Keratinocyte (primary cell): ENCODE results near the gene CHML. TPM values are rescaled to one million over a fixed set of nuclear protein-coding genes. Genes with fewer than 3 reads are reported as not detected.

Experiments used
- DNase-seq: peaks from one replicate; pipeline ENCODE4 v3.0.0-alpha.2; 2011; ENCODE audit warnings: low read depth, missing footprints, low spot score
- FAIRE-seq: peaks from 2 replicates; lab custom pipeline; 2011; peaks lifted over from hg19 to GRCh38; lab: Jason Lieb, UNC
- H2AFZ ChIP-seq: 2 replicates; pipeline ENCODE4 v1.6.0; 2012; ENCODE audit warnings: low read length, control low read depth, inconsistent platforms; ENCODE audit not compliant: control insufficient read depth
- H3K27ac ChIP-seq: 2 replicates; pipeline ENCODE4 v1.5.1; 2011; ENCODE audit warnings: low read length; ENCODE audit not compliant: control insufficient read depth, insufficient read depth
- H3K27me3 ChIP-seq: 3 replicates; pipeline ENCODE4 v1.6.0; 2011; ENCODE audit warnings: low read length; ENCODE audit not compliant: control insufficient read depth, insufficient read depth; ENCODE audit errors: extremely low read depth
- H3K36me3 ChIP-seq, 2 experiments: 2 replicates in 1 of 2; 3 replicates in 1 of 2; pipeline ENCODE4 v1.5.1; 2011; ENCODE audit warnings: low read length in 2 of 2, mild to moderate bottlenecking in 1 of 2; ENCODE audit not compliant: control insufficient read depth in 2 of 2, insufficient read depth in 2 of 2; ENCODE audit errors: extremely low read depth in 1 of 2
- H3K4me1 ChIP-seq: 3 replicates; pipeline ENCODE4 v1.5.1; 2011; ENCODE audit warnings: low read length; ENCODE audit not compliant: control insufficient read depth, insufficient read depth; ENCODE audit errors: extremely low read depth
- H3K4me2 ChIP-seq: 3 replicates; pipeline ENCODE4 v1.6.0; 2011; ENCODE audit warnings: low read depth, low read length; ENCODE audit not compliant: control insufficient read depth, insufficient read depth; ENCODE audit errors: extremely low read depth
- H3K4me3 ChIP-seq, 3 experiments: fragments of 200-600 bp in 1 of 3; sonication (generic) in 1 of 3; 2 replicates in 2 of 3; 3 replicates in 1 of 3; pipeline ENCODE4 v1.5.1; 2011 to 2016; ENCODE audit warnings: low read length in 3 of 3, mild to moderate bottlenecking in 3 of 3, control low read depth in 2 of 3, inconsistent platforms in 1 of 3, low read depth in 1 of 3, mixed read lengths in 1 of 3, mixed run types in 1 of 3, moderate library complexity in 1 of 3; ENCODE audit not compliant: control insufficient read depth in 2 of 3, insufficient read depth in 2 of 3; ENCODE audit errors: extremely low read depth in 1 of 3
- H3K79me2 ChIP-seq: 2 replicates; pipeline ENCODE4 v1.6.0; 2012; ENCODE audit warnings: low read length; ENCODE audit not compliant: control insufficient read depth, insufficient read depth
- H3K9ac ChIP-seq: 3 replicates; pipeline ENCODE4 v1.6.0; 2011; ENCODE audit warnings: low read length; ENCODE audit not compliant: control insufficient read depth, insufficient read depth; ENCODE audit errors: extremely low read depth
- H3K9me1 ChIP-seq: 3 replicates; pipeline ENCODE4 v1.6.0; 2011; ENCODE audit warnings: low read length; ENCODE audit not compliant: control insufficient read depth, insufficient read depth; ENCODE audit errors: extremely low read depth
- H3K9me3 ChIP-seq: 2 replicates; pipeline ENCODE4 v1.5.1; 2012; ENCODE audit warnings: low read depth, low read length; ENCODE audit not compliant: control insufficient read depth
- H4K20me1 ChIP-seq: 3 replicates; pipeline ENCODE4 v1.6.0; 2011; ENCODE audit warnings: low read length; ENCODE audit not compliant: control insufficient read depth, insufficient read depth; ENCODE audit errors: extremely low read depth
- EZH2 ChIP-seq: IDR thresholded peaks from one replicate; pipeline ENCODE4 v1.6.1; 2012; ENCODE audit warnings: inconsistent platforms, mild to moderate bottlenecking, low read length, moderate library complexity
- dilution Hi-C: fragments of 300-500 bp; cut with MboI; formaldehyde crosslinking; loops from one replicate; pipeline ENCODE4 v1.7.0; 2020; ENCODE audit warnings: low sequenced_read_pairs; ENCODE audit not compliant: extremely low pct_ligation_motif_present
- polyA plus RNA-seq, 5 experiments: library from polyadenylated mRNA; depleted of rRNA in 3 of 5; stranded (reverse) in 3 of 5; stranded (forward) in 1 of 5; unstranded in 1 of 5; fragments of >200 nt; gene quantifications; 1 replicate in 1 of 5; 2 replicates in 3 of 5; 3 replicates in 1 of 5; pipeline versions ENCODE4 v1.2.1 to v1.2.3, GENCODE V29; 2011 to 2012; ENCODE audit warnings: missing spikeins in 2 of 5, low read depth in 1 of 5, low replicate concordance in 1 of 5
- TF ChIP-seq, protein P1 (sequence below), 3 experiments: IDR thresholded peaks in 1 of 3; conservative IDR thresholded peaks in 1 of 3; optimal IDR thresholded peaks in 1 of 3; 2 replicates in 2 of 3; 3 replicates in 1 of 3; pipeline versions ENCODE3 to v1.5.1; 2011; ENCODE audit warnings: low read length in 3 of 3, mild to moderate bottlenecking in 3 of 3, moderate library complexity in 2 of 3, control low read depth in 1 of 3, inconsistent platforms in 1 of 3; ENCODE audit not compliant: insufficient read depth in 2 of 3; ENCODE audit errors: extremely low read depth in 1 of 3

The CHML gene
- polyA plus RNA-seq, 1 donor (not counting 4 experiments of a cell fraction or from before 2014, with no cell fraction given), result 8.3 TPM

GRCh38 chr1:241607497-241607896 lies 32.7 kb downstream of the CHML start:
- no peak for TF ChIP-seq EZH2
- TF ChIP-seq, protein P1, sequence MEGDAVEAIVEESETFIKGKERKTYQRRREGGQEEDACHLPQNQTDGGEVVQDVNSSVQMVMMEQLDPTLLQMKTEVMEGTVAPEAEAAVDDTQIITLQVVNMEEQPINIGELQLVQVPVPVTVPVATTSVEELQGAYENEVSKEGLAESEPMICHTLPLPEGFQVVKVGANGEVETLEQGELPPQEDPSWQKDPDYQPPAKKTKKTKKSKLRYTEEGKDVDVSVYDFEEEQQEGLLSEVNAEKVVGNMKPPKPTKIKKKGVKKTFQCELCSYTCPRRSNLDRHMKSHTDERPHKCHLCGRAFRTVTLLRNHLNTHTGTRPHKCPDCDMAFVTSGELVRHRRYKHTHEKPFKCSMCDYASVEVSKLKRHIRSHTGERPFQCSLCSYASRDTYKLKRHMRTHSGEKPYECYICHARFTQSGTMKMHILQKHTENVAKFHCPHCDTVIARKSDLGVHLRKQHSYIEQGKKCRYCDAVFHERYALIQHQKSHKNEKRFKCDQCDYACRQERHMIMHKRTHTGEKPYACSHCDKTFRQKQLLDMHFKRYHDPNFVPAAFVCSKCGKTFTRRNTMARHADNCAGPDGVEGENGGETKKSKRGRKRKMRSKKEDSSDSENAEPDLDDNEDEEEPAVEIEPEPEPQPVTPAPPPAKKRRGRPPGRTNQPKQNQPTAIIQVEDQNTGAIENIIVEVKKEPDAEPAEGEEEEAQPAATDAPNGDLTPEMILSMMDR (optimal IDR thresholded peaks at IDR 0.05 in 1 of 3, IDR thresholded peaks at IDR 0.05 in 1 of 3, conservative IDR thresholded peaks at IDR 0.05 in 1 of 3; ENCODE audit: extremely low read depth in 1 of 3, insufficient read depth in 2 of 3, low read length in 3 of 3), result no peak
- peaks cover 75% of the 10 kb centered on the region for H3K4me1 ChIP-seq
- H2AFZ ChIP-seq, result no peak overlapping the region
- dilution Hi-C loops, result loop anchor here (25.0 kb wide), 1 partner anchor 230 kb away; the partner anchor contains the start of gene EXO1
- no peak for FAIRE-seq
- H4K20me1 ChIP-seq, result no peaks in the 10 kb centered on the region
- H3K27me3 ChIP-seq, result no peaks in the 10 kb centered on the region
- H3K9me1 ChIP-seq, result no peaks in the 10 kb centered on the region
- DNase-seq, result no peak
- H3K79me2 ChIP-seq, result no peaks in the 10 kb centered on the region
- peak overlapping the region; percentile 63 for H3K9ac ChIP-seq
- H3K27ac ChIP-seq, result peak overlapping the region; percentile 93
- no peak overlapping the region for H3K4me2 ChIP-seq
- H3K36me3 ChIP-seq, result peaks cover 2 to 5% of the 10 kb centered on the region in 2 experiments
- no peaks in the 10 kb centered on the region for H3K9me3 ChIP-seq
- no peak overlapping the region for H3K4me3 ChIP-seq

- dilution Hi-C loops, result loop anchor here (25.0 kb wide), 1 partner anchor 231 kb away; the partner anchor contains the start of gene EXO1
- Histone ChIP-seq H2AFZ (no peak overlapping the region), H3K4me3 (no peak overlapping the region), H3K79me2 (no peaks in the 10 kb centered on the region), H3K27me3 (no peaks in the 10 kb centered on the region), H3K9me1 (no peaks in the 10 kb centered on the region), H3K27ac (peak overlapping the region; percentile 93), H3K4me2 (peak overlapping the region; percentile 67), H3K9me3 (no peaks in the 10 kb centered on the region), H3K9ac (peak overlapping the region; percentile 63), H4K20me1 (no peaks in the 10 kb centered on the region), H3K36me3 (peaks cover 2 to 8% of the 10 kb centered on the region in 2 experiments), H3K4me1 (peaks cover 67% of the 10 kb centered on the region)
- TF ChIP-seq EZH2, result no peak
- TF ChIP-seq, protein P1 (optimal IDR thresholded peaks at IDR 0.05 in 1 of 3, IDR thresholded peaks at IDR 0.05 in 1 of 3, conservative IDR thresholded peaks at IDR 0.05 in 1 of 3; ENCODE audit: extremely low read depth in 1 of 3, insufficient read depth in 2 of 3, low read length in 3 of 3), result no peak
- FAIRE-seq, result no peak
- no peak for DNase-seq
These were observed 33.6 kb downstream of the CHML start for GRCh38 chr1:241606544-241606943.
